ENCODE results near the gene SHBG.

DNA sequence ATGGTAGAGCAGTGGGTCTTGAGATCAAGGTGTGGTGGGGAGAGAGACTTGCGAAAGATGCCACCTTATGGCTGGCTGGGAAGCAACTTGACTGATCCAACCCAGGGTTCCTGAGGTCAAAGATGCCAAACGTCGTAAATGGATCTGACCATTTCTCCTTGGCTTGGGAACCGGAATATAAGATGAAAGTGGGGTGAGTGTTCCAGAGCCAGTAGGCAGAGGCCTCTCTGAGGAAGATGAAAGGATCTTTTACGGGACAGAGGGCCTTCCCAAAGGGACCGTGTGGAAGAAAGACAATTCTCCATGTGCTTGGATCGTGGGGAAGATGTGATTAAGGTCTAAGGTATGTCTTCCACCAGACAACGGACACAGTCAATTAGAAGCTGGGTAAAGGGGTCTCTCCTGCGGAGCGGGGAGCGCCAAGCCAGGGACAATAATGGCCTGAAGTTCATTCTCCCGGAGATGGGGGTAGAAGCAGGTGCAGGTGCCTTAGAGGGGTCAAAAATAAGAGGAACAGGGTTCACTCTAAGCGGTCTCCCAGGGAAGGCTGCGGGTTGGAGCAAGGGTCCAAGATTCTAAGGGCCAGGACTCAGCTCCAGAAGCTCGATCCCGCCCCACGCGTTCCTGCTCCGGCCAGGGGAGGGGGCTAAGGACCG lies 16.0 kb upstream of the SHBG start:
- TF ChIP-seq CTCF (IDR thresholded peaks at IDR 0.05) (no peak), POLR2A (IDR thresholded peaks at IDR 0.05) (no peak)

Measured in esophagus squamous epithelium (tissue), 4 donors.